ENCODE results near the gene P2RX4.

DNA sequence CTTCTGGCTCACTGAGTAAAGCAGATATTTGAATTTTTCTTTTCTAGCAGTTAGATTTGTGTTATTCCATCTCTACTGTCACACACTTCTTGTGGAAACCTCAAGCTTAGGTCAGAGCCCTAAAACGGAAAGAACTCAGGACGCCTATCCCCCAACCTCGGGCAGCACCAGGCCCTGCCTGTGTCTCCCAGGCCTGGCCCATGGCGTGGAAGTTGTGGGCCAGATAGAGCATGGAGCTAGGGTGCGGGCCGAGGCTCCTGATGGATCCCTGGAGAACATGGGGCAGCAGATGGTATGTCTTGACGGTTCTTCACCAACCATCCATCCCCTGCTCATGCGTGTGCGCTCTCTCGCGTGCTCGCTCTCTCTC, 20.6 kb downstream of the P2RX4 start:
- TF ChIP-seq POLR2AphosphoS5 (IDR thresholded peaks at IDR 0.05) (no peak), CTCF (IDR thresholded peaks at IDR 0.05) (no peak)
